MG63 (cell line): ENCODE measurements around the gene RBFOX2. TPM values are rescaled to one million over a fixed set of nuclear protein-coding genes. Genes with fewer than 3 reads are reported as not detected.
"Not testable (repeated sequence)": the region's sequence is repeated elsewhere in the genome, so short reads cannot be mapped to it uniquely, and the experiment has no call there.

ENCODE experiments used
- DNase-seq: peaks from one replicate; pipeline ENCODE4 v3.0.0-alpha.2; 2020
- H3K27me3 ChIP-seq: fragments of 250-450 bp; sonication (Bioruptor Pico); 2 replicates; pipeline ENCODE4 v1.5.1; 2020; ENCODE audit warnings: mild to moderate bottlenecking, moderate library complexity
- H3K36me3 ChIP-seq: fragments of 250-450 bp; sonication (Bioruptor Pico); 2 replicates; pipeline ENCODE4 v1.5.1; 2020; ENCODE audit warnings: mild to moderate bottlenecking, moderate library complexity
- H3K4me3 ChIP-seq: fragments of 250-450 bp; sonication (Bioruptor Pico); 2 replicates; pipeline ENCODE4 v1.5.1; 2020; ENCODE audit warnings: mild to moderate bottlenecking, moderate library complexity
- H3K9me3 ChIP-seq: fragments of 250-450 bp; sonication (Bioruptor Pico); 2 replicates; pipeline ENCODE4 v1.5.1; 2020; ENCODE audit warnings: mild to moderate bottlenecking, moderate library complexity
- total RNA-seq: library from RNA; depleted of rRNA; stranded (reverse); fragments of >200 nt; shearing (Covaris generic); gene quantifications from 2 replicates; pipeline ENCODE4 v1.2.3, GENCODE V29; 2014; ENCODE audit warnings: low replicate concordance; rRNA removed

RBFOX2 gene
- total RNA-seq, 1 experiment from 2014 or later, result 65.6 TPM

GRCh38 chr22:35703861-35704584 is 324.6 kb downstream of the RBFOX2 start:
- H3K27me3 ChIP-seq, result no peaks in the 10 kb centered on the region
- H3K36me3 ChIP-seq, result no peaks in the 10 kb centered on the region
- H3K9me3 ChIP-seq, result no peaks in the 10 kb centered on the region
- DNase-seq, result no peak
- H3K4me3 ChIP-seq, result no peak overlapping the region

GRCh38 chr22:35699852-35700251 is 328.8 kb downstream of the RBFOX2 start:
- H3K27me3 ChIP-seq, H3K4me3 ChIP-seq, H3K36me3 ChIP-seq, DNase-seq, H3K9me3 ChIP-seq: not testable (repeated sequence)

DNA sequence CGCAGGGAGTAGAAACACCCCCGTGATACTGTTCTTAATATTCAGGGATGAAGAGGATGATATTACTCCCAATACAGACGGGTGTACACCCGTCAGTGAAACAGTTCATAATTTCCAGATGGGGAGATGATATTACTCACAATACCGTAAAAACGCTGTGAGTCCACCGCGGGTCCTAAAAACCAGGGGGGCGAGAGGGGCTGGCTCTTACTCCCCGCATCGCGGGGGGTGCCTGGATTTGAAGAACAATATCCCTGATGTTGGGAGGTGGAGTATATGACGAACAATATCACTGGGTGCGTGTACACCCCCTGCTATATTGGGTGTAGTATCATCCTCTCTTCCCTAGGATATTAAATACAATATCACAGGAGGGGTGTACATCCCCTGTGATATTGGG is 331.5 kb downstream of the RBFOX2 start:
- Histone ChIP-seq H3K27me3 (no peaks in the 10 kb centered on the region), H3K36me3 (no peaks in the 10 kb centered on the region), H3K9me3 (no peaks in the 10 kb centered on the region), H3K4me3 (no peak overlapping the region)
- DNase-seq, result no peak

GRCh38 chr22:35695202-35695601 is 333.4 kb downstream of the RBFOX2 start:
- no peaks in the 10 kb centered on the region for H3K9me3 ChIP-seq
- no peaks in the 10 kb centered on the region for H3K27me3 ChIP-seq
- H3K36me3 ChIP-seq, result no peaks in the 10 kb centered on the region
- H3K4me3 ChIP-seq, result no peak overlapping the region
- DNase-seq, result no peak

GRCh38 chr22:35690001-35690400 is 338.6 kb downstream of the RBFOX2 start:
- no peaks in the 10 kb centered on the region for H3K36me3 ChIP-seq
- H3K9me3 ChIP-seq, result no peaks in the 10 kb centered on the region
- no peak for DNase-seq
- H3K27me3 ChIP-seq, result no peaks in the 10 kb centered on the region
- no peak overlapping the region for H3K4me3 ChIP-seq

DNA sequence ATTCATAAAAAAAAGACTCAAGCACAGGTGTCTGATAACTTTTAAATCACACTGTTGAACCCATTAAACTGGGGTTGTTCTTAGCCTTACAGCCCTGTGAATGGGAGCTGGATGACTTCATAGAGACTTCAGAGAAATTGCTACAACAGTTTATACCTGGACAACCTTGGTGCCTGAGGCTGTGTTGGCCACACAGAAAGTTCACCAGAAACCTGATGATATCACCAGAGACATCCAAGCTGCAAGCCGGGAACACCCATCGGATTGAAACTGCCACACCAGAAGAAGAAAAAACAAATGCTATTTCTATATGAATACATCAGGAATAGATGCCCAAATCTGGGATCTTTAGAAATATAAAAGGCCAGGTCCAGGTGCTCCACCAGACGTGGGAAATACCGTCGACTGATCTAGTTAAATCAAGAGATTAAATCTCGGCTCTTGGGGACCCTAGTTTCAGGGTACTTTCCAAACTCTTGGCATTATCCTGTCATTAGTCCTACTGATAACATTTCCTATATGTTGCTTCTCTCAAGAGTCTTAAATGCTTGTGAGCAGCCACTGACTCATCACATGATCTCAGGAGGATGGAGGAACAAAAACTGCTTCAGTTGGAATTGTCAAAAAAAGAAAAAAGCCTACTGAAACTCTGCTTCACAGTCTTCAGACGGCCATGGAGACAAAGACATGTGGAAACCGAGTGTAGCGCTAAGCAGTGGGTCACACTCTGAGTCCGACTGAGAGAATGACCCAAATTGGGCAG is 339.5 kb downstream of the RBFOX2 start:
- DNase-seq, result no peak
- no peak overlapping the region for H3K4me3 ChIP-seq
- H3K36me3 ChIP-seq, result no peaks in the 10 kb centered on the region
- no peaks in the 10 kb centered on the region for H3K9me3 ChIP-seq
- H3K27me3 ChIP-seq, result no peaks in the 10 kb centered on the region

Other genes starting within 250 kb of the RBFOX2 start
- gene APOL3, start 131.9 kb upstream of the RBFOX2 start, total RNA-seq, result 11.8 and 17.6 TPM in 2 replicates
- not detected in 2 replicates for gene APOL4, start 173.0 kb upstream of the RBFOX2 start, total RNA-seq
- gene APOL2, start 210.7 kb upstream of the RBFOX2 start, total RNA-seq, result 43.4 and 57.9 TPM in 2 replicates
- 0.49 and 2.4 TPM in 2 replicates for gene APOL1, start 224.3 kb upstream of the RBFOX2 start, total RNA-seq